Mesendoderm (in vitro differentiated cells): Measurements from ENCODE around the gene NEK10.

Experiments
- DNase-seq: peaks from one replicate; pipeline ENCODE4 v3.0.0; 2013
- H2AK5ac ChIP-seq: 2 replicates; pipeline ENCODE4 v1.6.1; 2013; ENCODE audit warnings: low read length, inconsistent platforms
- H2BK120ac ChIP-seq: 2 replicates; pipeline ENCODE4 v1.6.1; 2013; ENCODE audit warnings: low read depth, mild to moderate bottlenecking, low read length, moderate library complexity, mixed read lengths
- H2BK15ac ChIP-seq: replicated peaks from 2 replicates; pipeline ENCODE4 v1.6.1; 2013; ENCODE audit warnings: low read depth, mild to moderate bottlenecking, moderate library complexity
- H2BK5ac ChIP-seq: 2 replicates; pipeline ENCODE4 v1.6.1; 2013; ENCODE audit warnings: low read length, inconsistent platforms
- H3K18ac ChIP-seq: 2 replicates; pipeline ENCODE4 v1.6.1; 2013; ENCODE audit warnings: mild to moderate bottlenecking, low read length, mixed read lengths
- H3K23ac ChIP-seq: one replicate; pipeline ENCODE4 v1.6.1; 2013; ENCODE audit warnings: low read length
- H3K27ac ChIP-seq: 2 replicates; pipeline ENCODE4 v1.5.1; 2013; ENCODE audit warnings: low read depth, mild to moderate bottlenecking, inconsistent platforms, low read length, moderate library complexity
- H3K27me3 ChIP-seq: 2 replicates; pipeline ENCODE4 v1.6.1; 2013; ENCODE audit warnings: low read length, control low read depth, mild to moderate bottlenecking, inconsistent platforms; ENCODE audit not compliant: insufficient read depth, poor library complexity
- H3K36me3 ChIP-seq: 2 replicates; pipeline ENCODE4 v1.6.1; 2013; ENCODE audit warnings: low read length, inconsistent platforms; ENCODE audit not compliant: control insufficient read depth, insufficient read depth
- H3K4ac ChIP-seq: one replicate; pipeline ENCODE4 v1.6.1; 2013; ENCODE audit warnings: low read depth, mild to moderate bottlenecking, low read length, moderate library complexity
- H3K4me1 ChIP-seq: 2 replicates; pipeline ENCODE4 v1.6.1; 2013; ENCODE audit warnings: low read depth, low read length, inconsistent platforms; ENCODE audit not compliant: control insufficient read depth
- H3K4me2 ChIP-seq: 2 replicates; pipeline ENCODE4 v1.6.1; 2013; ENCODE audit warnings: low read length
- H3K4me3 ChIP-seq: 2 replicates; pipeline ENCODE4 v1.5.1; 2013; ENCODE audit warnings: mild to moderate bottlenecking, low read length
- H3K56ac ChIP-seq: one replicate; pipeline ENCODE4 v1.6.1; 2013; ENCODE audit warnings: low read length
- H3K79me1 ChIP-seq: 2 replicates; pipeline ENCODE4 v1.6.1; 2013; ENCODE audit warnings: low read length, inconsistent platforms
- H3K79me2 ChIP-seq: 2 replicates; pipeline ENCODE4 v1.6.1; 2013; ENCODE audit warnings: mild to moderate bottlenecking, low read length; ENCODE audit not compliant: control insufficient read depth, insufficient read depth
- H3K9ac ChIP-seq: 2 replicates; pipeline ENCODE4 v1.6.1; 2013; ENCODE audit warnings: low read length, inconsistent platforms
- H4K5ac ChIP-seq: one replicate; pipeline ENCODE4 v1.6.1; 2013; ENCODE audit warnings: low read length
- H4K8ac ChIP-seq: one replicate; pipeline ENCODE4 v1.6.1; 2013; ENCODE audit warnings: low read depth, mild to moderate bottlenecking, control low read depth, low read length, moderate library complexity
- WGBS: extraction: QIAGEN DNeasy Blood & Tissue Kit; methylation state at CpG from one replicate; pipeline ENCODE4 v1.1.7; 2013; ENCODE audit warnings: low lambda C conversion rate, missing lambda C conversion rate; ENCODE audit not compliant: insufficient coverage; ENCODE audit errors: extremely low coverage; 5-methylcytosine and 5-hydroxymethylcytosine counted together

NEK10 gene

GRCh38 chr3:27166888-27167287 lies 202.3 kb downstream of the NEK10 start:
- H3K23ac ChIP-seq, result no peak overlapping the region
- H2BK15ac ChIP-seq, result no peak overlapping the region
- no peak overlapping the region for H2BK5ac ChIP-seq
- no peaks in the 10 kb centered on the region for H3K36me3 ChIP-seq
- no peak overlapping the region for H3K4ac ChIP-seq
- DNase-seq, result peak; percentile 60
- no CpG with 5 or more reads among the region's 3 CpGs for WGBS
- no peak overlapping the region for H3K4me3 ChIP-seq
- H3K56ac ChIP-seq, result no peak overlapping the region
- H3K4me2 ChIP-seq, result no peak overlapping the region
- no peaks in the 10 kb centered on the region for H3K79me1 ChIP-seq
- H2AK5ac ChIP-seq, result no peak overlapping the region
- H2BK120ac ChIP-seq, result no peak overlapping the region
- no peak overlapping the region for H3K27ac ChIP-seq
- no peaks in the 10 kb centered on the region for H3K79me2 ChIP-seq
- H3K27me3 ChIP-seq, result no peaks in the 10 kb centered on the region
- H3K18ac ChIP-seq, result no peak overlapping the region
- no peak overlapping the region for H4K8ac ChIP-seq
- no peaks in the 10 kb centered on the region for H3K4me1 ChIP-seq
- H3K9ac ChIP-seq, result no peak overlapping the region
- H4K5ac ChIP-seq, result no peak overlapping the region

- Histone ChIP-seq H4K5ac (no peak overlapping the region), H4K8ac (no peak overlapping the region), H3K79me2 (no peaks in the 10 kb centered on the region), H2BK15ac (no peak overlapping the region), H3K36me3 (no peaks in the 10 kb centered on the region), H3K79me1 (no peaks in the 10 kb centered on the region), H3K9ac (no peak overlapping the region), H3K27me3 (no peaks in the 10 kb centered on the region), H3K18ac (no peak overlapping the region), H3K27ac (no peak overlapping the region), H3K4ac (no peak overlapping the region), H3K4me2 (no peak overlapping the region), H2BK5ac (no peak overlapping the region), H3K23ac (no peak overlapping the region), H3K4me3 (no peak overlapping the region), H2BK120ac (no peak overlapping the region), H2AK5ac (no peak overlapping the region), H3K4me1 (no peaks in the 10 kb centered on the region), H3K56ac (no peak overlapping the region)
- DNase-seq, result no peak
- no CpG with 5 or more reads among the region's 2 CpGs for WGBS
Observed at GRCh38 chr3:27165321-27165721, 203.9 kb downstream of the NEK10 start.

GRCh38 chr3:27160779-27161287 lies 208.3 kb downstream of the NEK10 start:
- H3K79me1 ChIP-seq, result no peaks in the 10 kb centered on the region
- no peak for DNase-seq
- H4K8ac ChIP-seq, result no peak overlapping the region
- H3K27me3 ChIP-seq, result no peaks in the 10 kb centered on the region
- H3K36me3 ChIP-seq, result no peaks in the 10 kb centered on the region
- no peak overlapping the region for H3K56ac ChIP-seq
- no peaks in the 10 kb centered on the region for H3K79me2 ChIP-seq
- H3K4ac ChIP-seq, result no peak overlapping the region
- H2AK5ac ChIP-seq, result no peak overlapping the region
- no peak overlapping the region for H2BK15ac ChIP-seq
- WGBS, result no CpG with 5 or more reads among the region's 2 CpGs
- no peak overlapping the region for H3K23ac ChIP-seq
- H4K5ac ChIP-seq, result no peak overlapping the region
- H3K9ac ChIP-seq, result no peak overlapping the region
- no peak overlapping the region for H3K4me3 ChIP-seq
- H3K4me1 ChIP-seq, result no peaks in the 10 kb centered on the region
- no peak overlapping the region for H2BK120ac ChIP-seq
- H3K27ac ChIP-seq, result no peak overlapping the region
- H3K4me2 ChIP-seq, result no peak overlapping the region
- no peak overlapping the region for H2BK5ac ChIP-seq
- H3K18ac ChIP-seq, result no peak overlapping the region

- H3K56ac ChIP-seq, result no peak overlapping the region
- H4K5ac ChIP-seq, result no peak overlapping the region
- H2BK120ac ChIP-seq, result no peak overlapping the region
- H3K79me2 ChIP-seq, result no peaks in the 10 kb centered on the region
- no peak overlapping the region for H2BK15ac ChIP-seq
- H3K36me3 ChIP-seq, result no peaks in the 10 kb centered on the region
- H3K23ac ChIP-seq, result no peak overlapping the region
- H3K18ac ChIP-seq, result no peak overlapping the region
- H3K4me3 ChIP-seq, result no peak overlapping the region
- no peak overlapping the region for H2BK5ac ChIP-seq
- H4K8ac ChIP-seq, result no peak overlapping the region
- no peaks in the 10 kb centered on the region for H3K27me3 ChIP-seq
- H2AK5ac ChIP-seq, result no peak overlapping the region
- H3K9ac ChIP-seq, result no peak overlapping the region
- H3K27ac ChIP-seq, result no peak overlapping the region
- H3K4ac ChIP-seq, result no peak overlapping the region
- no peaks in the 10 kb centered on the region for H3K79me1 ChIP-seq
- H3K4me1 ChIP-seq, result no peaks in the 10 kb centered on the region
- no CpG with 5 or more reads among the region's 3 CpGs for WGBS
- no peak overlapping the region for H3K4me2 ChIP-seq
- no peak for DNase-seq
Observed at GRCh38 chr3:27160146-27160545, 209.0 kb downstream of the NEK10 start.

GRCh38 chr3:27147215-27147614 lies 222.0 kb downstream of the NEK10 start:
- H3K4me3 ChIP-seq, result no peak overlapping the region
- no peaks in the 10 kb centered on the region for H3K79me2 ChIP-seq
- H3K79me1 ChIP-seq, result no peaks in the 10 kb centered on the region
- no peak overlapping the region for H4K8ac ChIP-seq
- H2BK15ac ChIP-seq, result no peak overlapping the region
- H3K56ac ChIP-seq, result no peak overlapping the region
- H3K9ac ChIP-seq, result no peak overlapping the region
- H3K4me1 ChIP-seq, result no peaks in the 10 kb centered on the region
- no peak overlapping the region for H3K18ac ChIP-seq
- no peak overlapping the region for H2BK5ac ChIP-seq
- H2AK5ac ChIP-seq, result no peak overlapping the region
- no peak overlapping the region for H2BK120ac ChIP-seq
- no peak overlapping the region for H3K23ac ChIP-seq
- no CpG with 5 or more reads among the region's 1 CpG for WGBS
- H3K27ac ChIP-seq, result no peak overlapping the region
- H3K36me3 ChIP-seq, result no peaks in the 10 kb centered on the region
- no peak for DNase-seq
- H3K4me2 ChIP-seq, result no peak overlapping the region
- H4K5ac ChIP-seq, result no peak overlapping the region
- H3K4ac ChIP-seq, result no peak overlapping the region
- H3K27me3 ChIP-seq, result no peaks in the 10 kb centered on the region

GRCh38 chr3:27146786-27147185 lies 222.4 kb downstream of the NEK10 start:
- DNase-seq, result no peak
- H2BK15ac ChIP-seq, result no peak overlapping the region
- H3K56ac ChIP-seq, result no peak overlapping the region
- no CpG with 5 or more reads among the region's 3 CpGs for WGBS
- H2BK5ac ChIP-seq, result no peak overlapping the region
- no peak overlapping the region for H3K4ac ChIP-seq
- no peak overlapping the region for H3K9ac ChIP-seq
- no peak overlapping the region for H2BK120ac ChIP-seq
- no peak overlapping the region for H3K27ac ChIP-seq
- no peak overlapping the region for H4K8ac ChIP-seq
- H3K18ac ChIP-seq, result no peak overlapping the region
- H3K4me2 ChIP-seq, result no peak overlapping the region
- H3K79me1 ChIP-seq, result no peaks in the 10 kb centered on the region
- no peak overlapping the region for H3K4me3 ChIP-seq
- no peaks in the 10 kb centered on the region for H3K27me3 ChIP-seq
- H4K5ac ChIP-seq, result no peak overlapping the region
- H3K79me2 ChIP-seq, result no peaks in the 10 kb centered on the region
- H3K36me3 ChIP-seq, result no peaks in the 10 kb centered on the region
- no peak overlapping the region for H3K23ac ChIP-seq
- no peak overlapping the region for H2AK5ac ChIP-seq
- H3K4me1 ChIP-seq, result no peaks in the 10 kb centered on the region
